ENCODE measurements around the gene JUNB.

The JUNB gene

GRCh38 chr19:12789904-12790619 is 1.2 kb upstream of the JUNB start:
- Histone ChIP-seq H3K4me1 (ENCODE audit: control insufficient read depth, insufficient read depth, low read depth, low read length) (peaks cover 42% of the 10 kb centered on the region), H2BK5ac (ENCODE audit: low read depth, low read length, poor library complexity, severe bottlenecking) (peak overlapping the region; percentile 48), H4K8ac (ENCODE audit: low read length) (peak overlapping the region; percentile 94), H3K4ac (ENCODE audit: low read depth in 1 of 2, low read length in 2 of 2) (peak overlapping the region; percentile 81 to 96), H3K79me1 (replicated peaks; ENCODE audit: low read length, poor library complexity, severe bottlenecking) (no peaks in the 10 kb centered on the region), H3K4me3 (ENCODE audit: insufficient read depth in 1 of 2, low read depth in 1 of 2, low read length in 2 of 2) (peak overlapping the region; percentile 50 to 99), H3K27me3 (ENCODE audit: control insufficient read depth in 1 of 2, insufficient read depth in 1 of 2, low read length in 2 of 2) (no peaks in the 10 kb centered on the region), H2BK120ac (ENCODE audit: low read depth, low read length) (peak overlapping the region; percentile 100), H2AK5ac (ENCODE audit: low read length, severe bottlenecking) (no peak overlapping the region), H4K91ac (ENCODE audit: low read length) (peak overlapping the region; percentile 86), H2BK12ac (ENCODE audit: low read length in 2 of 2) (peak overlapping the region; percentile 92 to 96), H2BK15ac (ENCODE audit: low read depth, poor library complexity, severe bottlenecking) (peak overlapping the region; percentile 87), H3K9me3 (ENCODE audit: control insufficient read depth, low read length) (no peaks in the 10 kb centered on the region), H3K9ac (ENCODE audit: low read length) (peak overlapping the region; percentile 90), H3K23ac (ENCODE audit: low read length in 2 of 2) (peak overlapping the region in 1 of 2 experiments; percentile 71), H3K18ac (ENCODE audit: low read depth in 1 of 2, low read length in 2 of 2) (peak overlapping the region; percentile 96 to 97), H3K27ac (ENCODE audit: low read length, poor library complexity, severe bottlenecking) (peak overlapping the region; percentile 91), H3K4me2 (ENCODE audit: low read length, poor library complexity, severe bottlenecking) (peak overlapping the region; percentile 91), H3K36me3 (ENCODE audit: control insufficient read depth in 1 of 2, insufficient read depth in 2 of 2, low read depth in 1 of 2, low read length in 2 of 2) (peaks cover 0 to 3% of the 10 kb centered on the region in 2 experiments), H2AFZ (ENCODE audit: low read depth, low read length) (peak overlapping the region; percentile 30), H3K14ac (ENCODE audit: low read length in 2 of 2) (peak overlapping the region; percentile 47 to 62)
- WGBS, result under 1% methylated on average over 56 of the region's 56 CpGs
- DNase-seq, result peak; percentile 98

- Histone ChIP-seq H3K4ac (ENCODE audit: low read depth in 1 of 2, low read length in 2 of 2) (peak overlapping the region; percentile 81 to 96), H3K4me2 (ENCODE audit: low read length, poor library complexity, severe bottlenecking) (peak overlapping the region; percentile 91), H3K27ac (ENCODE audit: low read length, poor library complexity, severe bottlenecking) (peak overlapping the region; percentile 91), H3K14ac (ENCODE audit: low read length in 2 of 2) (peak overlapping the region in 1 of 2 experiments; percentile 62), H2BK5ac (ENCODE audit: low read depth, low read length, poor library complexity, severe bottlenecking) (peak overlapping the region; percentile 48), H3K4me3 (ENCODE audit: insufficient read depth in 1 of 2, low read depth in 1 of 2, low read length in 2 of 2) (peak overlapping the region; percentile 50 to 99), H3K4me1 (ENCODE audit: control insufficient read depth, insufficient read depth, low read depth, low read length) (peaks cover 40% of the 10 kb centered on the region), H4K8ac (ENCODE audit: low read length) (peak overlapping the region; percentile 94), H2BK12ac (ENCODE audit: low read length in 2 of 2) (peak overlapping the region; percentile 92 to 96), H4K91ac (ENCODE audit: low read length) (peak overlapping the region; percentile 86), H2BK120ac (ENCODE audit: low read depth, low read length) (peak overlapping the region; percentile 93), H3K27me3 (ENCODE audit: control insufficient read depth in 1 of 2, insufficient read depth in 1 of 2, low read length in 2 of 2) (no peaks in the 10 kb centered on the region), H3K23ac (ENCODE audit: low read length in 2 of 2) (peak overlapping the region in 1 of 2 experiments; percentile 71), H3K9me3 (ENCODE audit: control insufficient read depth, low read length) (no peaks in the 10 kb centered on the region), H3K36me3 (ENCODE audit: control insufficient read depth in 1 of 2, insufficient read depth in 2 of 2, low read depth in 1 of 2, low read length in 2 of 2) (peaks cover 0 to 3% of the 10 kb centered on the region in 2 experiments), H3K9ac (ENCODE audit: low read length) (peak overlapping the region; percentile 90), H3K79me1 (replicated peaks; ENCODE audit: low read length, poor library complexity, severe bottlenecking) (no peaks in the 10 kb centered on the region), H3K18ac (ENCODE audit: low read depth in 1 of 2, low read length in 2 of 2) (peak overlapping the region; percentile 96 to 97), H2BK15ac (ENCODE audit: low read depth, poor library complexity, severe bottlenecking) (peak overlapping the region; percentile 56), H2AK5ac (ENCODE audit: low read length, severe bottlenecking) (peak overlapping the region; percentile 47), H2AFZ (ENCODE audit: low read depth, low read length) (no peak overlapping the region)
- DNase-seq, result peak; percentile 44
- 10% methylated on average over 22 of the region's 22 CpGs for WGBS
Measured at GRCh38 chr19:12790628-12791344, 500 bp upstream of the JUNB start.

- peak overlapping the region; percentile 85 for H3K27ac ChIP-seq (ENCODE audit: low read length, poor library complexity, severe bottlenecking)
- H3K23ac ChIP-seq (ENCODE audit: low read length in 2 of 2), result peak overlapping the region; percentile 82 to 98
- peak overlapping the region; percentile 33 for H4K8ac ChIP-seq (ENCODE audit: low read length)
- H3K27me3 ChIP-seq (ENCODE audit: control insufficient read depth in 1 of 2, insufficient read depth in 1 of 2, low read length in 2 of 2), result no peaks in the 10 kb centered on the region
- peak overlapping the region; percentile 99 for H3K9ac ChIP-seq (ENCODE audit: low read length)
- peak overlapping the region; percentile 95 for H3K4me2 ChIP-seq (ENCODE audit: low read length, poor library complexity, severe bottlenecking)
- H3K36me3 ChIP-seq (ENCODE audit: control insufficient read depth in 1 of 2, insufficient read depth in 2 of 2, low read depth in 1 of 2, low read length in 2 of 2), result peaks cover 0 to 8% of the 10 kb centered on the region in 2 experiments
- peaks cover 38% of the 10 kb centered on the region for H3K4me1 ChIP-seq (ENCODE audit: control insufficient read depth, insufficient read depth, low read depth, low read length)
- peak overlapping the region in 1 of 2 experiments; percentile 90 for H2BK12ac ChIP-seq (ENCODE audit: low read length in 2 of 2)
- peak; percentile 55 for DNase-seq
- peak overlapping the region; percentile 26 for H2AK5ac ChIP-seq (ENCODE audit: low read length, severe bottlenecking)
- H3K4me3 ChIP-seq (ENCODE audit: insufficient read depth in 1 of 2, low read depth in 1 of 2, low read length in 2 of 2), result peak overlapping the region; percentile 86 to 99
- peak overlapping the region; percentile 87 for H2BK15ac ChIP-seq (ENCODE audit: low read depth, poor library complexity, severe bottlenecking)
- no peak overlapping the region for H2BK120ac ChIP-seq (ENCODE audit: low read depth, low read length)
- H4K91ac ChIP-seq (ENCODE audit: low read length), result peak overlapping the region; percentile 67
- H3K4ac ChIP-seq (ENCODE audit: low read depth in 1 of 2, low read length in 2 of 2), result peak overlapping the region; percentile 84 to 89
- H2AFZ ChIP-seq (ENCODE audit: low read depth, low read length), result no peak overlapping the region
- H3K14ac ChIP-seq (ENCODE audit: low read length in 2 of 2), result peak overlapping the region in 1 of 2 experiments; percentile 100
- H2BK5ac ChIP-seq (ENCODE audit: low read depth, low read length, poor library complexity, severe bottlenecking), result peak overlapping the region; percentile 93
- under 1% methylated on average over 53 of the region's 84 CpGs for WGBS
- peak overlapping the region; percentile 97 to 99 for H3K18ac ChIP-seq (ENCODE audit: low read depth in 1 of 2, low read length in 2 of 2)
- H3K79me1 ChIP-seq (replicated peaks; ENCODE audit: low read length, poor library complexity, severe bottlenecking), result no peaks in the 10 kb centered on the region
- H3K9me3 ChIP-seq (ENCODE audit: control insufficient read depth, low read length), result no peaks in the 10 kb centered on the region
Measured at GRCh38 chr19:12792051-12792852, 966 bp downstream of the JUNB start.

Measured in mesenchymal stem cell (in vitro differentiated cells and primary cell).